Endothelial cell of umbilical vein (primary cell): ENCODE data around the gene UQCRH. TPM values are rescaled to one million over a fixed set of nuclear protein-coding genes. Genes with fewer than 3 reads are reported as not detected.
A peak's percentile ranks its signal among the peaks of the same experiment; 100 is the strongest.

ENCODE experiments used
- Bru-seq: library from RNA; stranded (reverse); fragments of 400-500 nt; gene quantifications from one replicate; lab custom pipeline; 2021; lab: Mats Ljungman, UMichigan
- BruChase-seq, 2 experiments: library from RNA; stranded (reverse); fragments of 400-500 nt; gene quantifications; one replicate each; lab custom pipeline; 2021; lab: Mats Ljungman, UMichigan
- BruUV-seq: library from RNA; stranded (reverse); fragments of 400-500 nt; replicated peaks from 2 replicates; lab custom pipeline; 2021; lab: Mats Ljungman, UMichigan
- CTCF ChIA-PET: fragments of 300-600, 350-600 bp; sonication (Branson Sonifier 250); formaldehyde crosslinking; loops from one replicate; lab custom pipeline; 2021; ENCODE audit warnings: antibody characterized with exemption, inconsistent platforms; lab: Charles Lee
- POLR2A ChIA-PET: fragments of 300-600, 350-600 bp; sonication (Branson Sonifier 250); formaldehyde crosslinking; loops from one replicate; lab custom pipeline; 2021; ENCODE audit warnings: antibody characterized with exemption, inconsistent platforms; lab: Charles Lee
- DNase-seq: peaks from one replicate; pipeline ENCODE4 v3.0.0-alpha.2; 2011; ENCODE audit warnings: low read depth, low spot score
- FAIRE-seq: peaks from 2 replicates; lab custom pipeline; 2011; peaks lifted over from hg19 to GRCh38; lab: Jason Lieb, UNC
- H2AFZ ChIP-seq: 2 replicates; pipeline ENCODE4 v1.6.0; 2012; ENCODE audit warnings: low read depth, low read length, control low read depth, inconsistent platforms
- H3K27ac ChIP-seq: 2 replicates; pipeline ENCODE4 v1.5.1; 2011; ENCODE audit warnings: low read depth, mild to moderate bottlenecking, control low read depth, low read length, moderate library complexity; ENCODE audit not compliant: insufficient read depth
- H3K27me3 ChIP-seq, 2 experiments: 2 replicates each; pipeline versions ENCODE4 v1.6.0 to v1.6.1; 2011; ENCODE audit warnings: low read length in 2 of 2, mixed read lengths in 1 of 2; ENCODE audit not compliant: control insufficient read depth in 2 of 2, insufficient read depth in 2 of 2
- H3K36me3 ChIP-seq, 2 experiments: 2 replicates in 1 of 2; 3 replicates in 1 of 2; pipeline ENCODE4 v1.5.1; 2011; ENCODE audit warnings: low read length in 2 of 2, mild to moderate bottlenecking in 1 of 2, moderate library complexity in 1 of 2; ENCODE audit not compliant: control insufficient read depth in 2 of 2, insufficient read depth in 2 of 2; ENCODE audit errors: extremely low read depth in 1 of 2
- H3K4me1 ChIP-seq: 3 replicates; pipeline ENCODE4 v1.5.1; 2011; ENCODE audit warnings: mild to moderate bottlenecking, low read length; ENCODE audit not compliant: control insufficient read depth, insufficient read depth; ENCODE audit errors: extremely low read depth
- H3K4me2 ChIP-seq: 2 replicates; pipeline ENCODE4 v1.6.1; 2011; ENCODE audit warnings: low read length, control low read depth, mixed read lengths; ENCODE audit not compliant: insufficient read depth
- H3K4me3 ChIP-seq, 3 experiments: fragments of 200-600 bp in 1 of 3; sonication (generic), shearing (Covaris generic) in 1 of 3; replicated peaks in 1 of 3; 2 replicates each; pipeline ENCODE4 v1.5.1; 2011 to 2016; ENCODE audit warnings: control low read depth in 3 of 3, low read length in 3 of 3, mild to moderate bottlenecking in 2 of 3, inconsistent platforms in 1 of 3, low read depth in 1 of 3, moderate library complexity in 1 of 3; ENCODE audit not compliant: insufficient read depth in 1 of 3
- H3K79me2 ChIP-seq: 2 replicates; pipeline ENCODE4 v1.6.0; 2012; ENCODE audit warnings: low read length, inconsistent platforms; ENCODE audit not compliant: control insufficient read depth, insufficient read depth
- H3K9ac ChIP-seq: replicated peaks from 2 replicates; pipeline ENCODE3; 2011; ENCODE audit warnings: low read length, control low read depth; ENCODE audit not compliant: insufficient read depth; ENCODE audit errors: extremely low read depth
- H3K9me1 ChIP-seq: replicated peaks from 3 replicates; pipeline ENCODE4 v1.6.0; 2011; ENCODE audit warnings: mild to moderate bottlenecking, low read length; ENCODE audit not compliant: control insufficient read depth, insufficient read depth; ENCODE audit errors: extremely low read depth
- H3K9me3 ChIP-seq: replicated peaks from 2 replicates; pipeline ENCODE4 v1.5.1; 2012; ENCODE audit warnings: low read length, inconsistent platforms; ENCODE audit not compliant: control insufficient read depth, insufficient read depth
- H4K20me1 ChIP-seq: replicated peaks from 2 replicates; pipeline ENCODE3; 2011; ENCODE audit warnings: mild to moderate bottlenecking, low read length; ENCODE audit not compliant: control insufficient read depth, insufficient read depth; ENCODE audit errors: extremely low read depth
- CTCF ChIP-seq, 2 donors: IDR thresholded peaks; 1 replicate in 1 of 2; 2 replicates in 1 of 2; pipeline ENCODE4 v1.5.1; 2011; ENCODE audit warnings: low read length in 2 of 2, mild to moderate bottlenecking in 2 of 2, moderate library complexity in 2 of 2, control low read depth in 1 of 2, inconsistent platforms in 1 of 2, low read depth in 1 of 2; ENCODE audit not compliant: insufficient read depth in 1 of 2; ENCODE audit errors: extremely low read depth in 1 of 2
- EZH2 ChIP-seq: IDR thresholded peaks from 2 replicates; pipeline ENCODE4 v1.6.1; 2012; ENCODE audit warnings: borderline replicate concordance, low read depth, mild to moderate bottlenecking, moderate library complexity, low read length, inconsistent platforms; ENCODE audit not compliant: severe bottlenecking
- FOS ChIP-seq: IDR thresholded peaks from 2 replicates; pipeline ENCODE4 v1.6.1; 2011; ENCODE audit warnings: mild to moderate bottlenecking, low read length, moderate library complexity, borderline replicate concordance; ENCODE audit not compliant: insufficient read depth
- GATA2 ChIP-seq: IDR thresholded peaks from 2 replicates; pipeline ENCODE4 v1.7.0; 2011; ENCODE audit warnings: low read depth, mild to moderate bottlenecking, moderate library complexity, mixed read lengths, low read length; ENCODE audit not compliant: insufficient read length, insufficient read depth
- JUN ChIP-seq: IDR thresholded peaks from 2 replicates; pipeline ENCODE4 v1.6.1; 2011; ENCODE audit warnings: borderline replicate concordance, low read depth; ENCODE audit not compliant: insufficient read length, insufficient read depth
- MAX ChIP-seq: IDR thresholded peaks from 2 replicates; pipeline ENCODE4 v1.6.1; 2011; ENCODE audit not compliant: insufficient read depth, insufficient read length
- MYC ChIP-seq: IDR thresholded peaks from one replicate; pipeline ENCODE4 v1.6.1; 2011; ENCODE audit warnings: mild to moderate bottlenecking, low read depth, low read length
- POLR2A ChIP-seq: IDR thresholded peaks from 2 replicates; pipeline ENCODE4 v1.6.1; 2012; ENCODE audit warnings: low read depth, mild to moderate bottlenecking, control low read depth, low read length
- POLR2AphosphoS5 ChIP-seq: IDR thresholded peaks from 2 replicates; pipeline ENCODE4 v1.6.1; 2012; ENCODE audit warnings: low read depth, mild to moderate bottlenecking, control low read depth, low read length, moderate library complexity; ENCODE audit not compliant: insufficient read depth
- dilution Hi-C: fragments of 300-500 bp; cut with MboI; formaldehyde crosslinking; loops from one replicate; pipeline ENCODE4 v1.15.0; 2019; ENCODE audit warnings: low sequenced_read_pairs; ENCODE audit not compliant: extremely low pct_ligation_motif_present
- intact Hi-C: fragments of 100-400 bp; cut with micrococcal nuclease; formaldehyde crosslinking; loops from one replicate; pipeline ENCODE4 v1.10.0; 2022
- long read RNA-seq: library from polyadenylated mRNA; stranded (forward); transcript quantifications from one replicate; pipeline ENCODE4 v2.0.0, GENCODE V29; 2021
- polyA minus RNA-seq, 3 experiments: library from RNA; depleted of rRNA, polyadenylated mRNA; stranded (reverse); fragments of >200 nt; gene quantifications; 1 replicate in 1 of 3; 2 replicates in 2 of 3; pipeline ENCODE4 v1.2.3, GENCODE V29; 2011
- polyA plus RNA-seq, 4 experiments: library from polyadenylated mRNA; depleted of rRNA in 3 of 4; stranded (reverse) in 3 of 4; unstranded in 1 of 4; fragments of >200 nt; gene quantifications; 2 replicates each; pipeline versions ENCODE4 v1.2.1 to v1.2.3, GENCODE V29; 2011 to 2012; ENCODE audit warnings: missing spikeins in 1 of 4
- total RNA-seq: library from RNA; stranded (reverse); gene quantifications from 2 replicates; pipeline ENCODE4 v1.2.3, GENCODE V29; 2021

UQCRH gene
- 253 and 266 TPM in 2 replicates for total RNA-seq
- polyA plus RNA-seq, result 301 and 527 TPM in 2 replicates
- polyA plus RNA-seq (2011; cell fraction: cytosol; rRNA removed), result 534 and 807 TPM in 2 replicates
- 114 and 186 TPM in 2 replicates for polyA plus RNA-seq (2011; cell fraction: nucleus; rRNA removed)
- polyA plus RNA-seq (2012), result 469 and 481 TPM in 2 replicates
- polyA minus RNA-seq, result 87.2 and 124 TPM in 2 replicates
- 101 TPM for polyA minus RNA-seq (2011; cell fraction: cytosol; rRNA and poly(A)+ RNA removed)
- 18.5 and 23.9 TPM in 2 replicates for polyA minus RNA-seq (2011; cell fraction: nucleus; rRNA and poly(A)+ RNA removed)
- percentile 84 among the genes with signal in this experiment for Bru-seq, nascent RNA
- BruChase-seq, experiment 1, labeled RNA remaining after a 6-hour chase, result percentile 91 among the genes with signal in this experiment
- percentile 88 among the genes with signal in this experiment for BruChase-seq, experiment 2, labeled RNA remaining after a 2-hour chase
- long read RNA-seq, transcript UQCRH-201 (4 exons, 604 nt), result major isoform, 462 of 522 reads
- long read RNA-seq, transcript UQCRH-205 (5 exons, 674 nt), result minor isoform, 32 of 522 reads
- long read RNA-seq, partial matches to known transcripts, result 5 of 522 reads
- long read RNA-seq, other reads (novel, unspliced or antisense), result 19 of 522 reads

GRCh38 chr1:46303038-46303871 lies at the start of gene UQCRH, which contains the start of gene LRRC41:
Gene UQCRH (plus strand): TSS chr1:46303698. CDS start chr1:46303767, 69 bp downstream.
Gene LRRC41 (minus strand): TSS chr1:46303616. CDS start chr1:46303322, 294 bp downstream.
- CTCF ChIA-PET, result interaction anchor here (1.0 to 2.7 kb wide), 8 partner anchors 30 to 59 kb away, joined by 3 to 17 read pairs (median 6); partner anchors contain the start of genes NSUN4 and RAD54L
- no peaks in the 10 kb centered on the region for H3K36me3 ChIP-seq
- H3K9me1 ChIP-seq, result no peaks in the 10 kb centered on the region
- POLR2A ChIA-PET, result interaction anchor here (1.8 kb wide), 1 partner anchor 37 kb away, joined by 5 read pairs; the partner anchor contains the start of gene NSUN4
- dilution Hi-C loops (no loop called here), intact Hi-C loops (loop anchor here (1.0 to 5.0 kb wide), 4 partner anchors 37 to 171 kb away; partner anchors contain the start of genes NSUN4, PIK3R3 and RAD54L)
- DNase-seq, result peak; percentile 96
- TF ChIP-seq MAX, result peak; percentile 53
- TF ChIP-seq JUN, result no peak
- peak; percentile 75 for TF ChIP-seq POLR2A
- TF ChIP-seq FOS, result peak; percentile 16
- TF ChIP-seq POLR2AphosphoS5, result peak; percentile 94
- peak; percentile 4 to 11 for TF ChIP-seq CTCF (IDR thresholded peaks at IDR 0.05; ENCODE audit: extremely low read depth in 1 of 2, insufficient read depth in 1 of 2, low read depth in 1 of 2, low read length in 2 of 2)
- TF ChIP-seq GATA2, result no peak
- TF ChIP-seq EZH2, result no peak
- TF ChIP-seq MYC, result peak; percentile 96
- no peaks in the 10 kb centered on the region for H4K20me1 ChIP-seq
- peak; percentile 99 for FAIRE-seq
- BruUV-seq, result no TSS peak
- peak within 1 kb of the TSS; percentile 81 for H3K27ac ChIP-seq
- H3K9me3 ChIP-seq, result no peaks in the 10 kb centered on the region
- peak within 1 kb of the TSS; percentile 97 for H3K9ac ChIP-seq
- H3K79me2 ChIP-seq, result peaks cover 93% of the 10 kb centered on the region
- H3K27me3 ChIP-seq, result no peaks in the 10 kb centered on the region
- H3K4me2 ChIP-seq, result peak within 1 kb of the TSS; percentile 94
- peaks cover 20% of the 10 kb centered on the region for H3K4me1 ChIP-seq
- peak within 1 kb of the TSS; percentile 81 to 94 (median 84) for H3K4me3 ChIP-seq
- H2AFZ ChIP-seq, result peak within 1 kb of the TSS; percentile 50
